Measurements from ENCODE around the gene BICRA.

Gene BICRA

DNA sequence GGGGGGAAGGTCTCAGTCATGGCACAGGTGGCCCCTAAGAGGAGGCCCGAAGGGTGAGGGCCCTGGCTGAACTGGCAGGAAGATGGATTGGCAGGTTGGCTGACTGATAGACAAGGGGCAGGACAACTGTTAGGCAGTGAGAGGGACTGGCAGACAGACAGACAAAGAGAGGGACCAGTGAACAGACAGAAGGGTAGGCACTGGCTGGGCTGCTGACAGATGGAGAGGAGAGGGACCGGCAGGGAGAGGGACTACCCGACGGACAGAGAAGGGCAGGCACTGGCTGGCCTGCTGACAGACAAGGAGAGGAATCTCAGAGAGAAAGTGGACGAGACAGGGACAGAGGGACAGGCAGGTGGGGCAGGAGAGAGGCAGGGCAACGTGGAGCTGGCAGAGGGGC, 72.5 kb downstream of the BICRA start:
- DNase-seq (ENCODE audit: low read depth) = no peak
- no peak overlapping the region for H3K4me3 ChIP-seq (ENCODE audit: low read length)
- TF ChIP-seq, protein P1, sequence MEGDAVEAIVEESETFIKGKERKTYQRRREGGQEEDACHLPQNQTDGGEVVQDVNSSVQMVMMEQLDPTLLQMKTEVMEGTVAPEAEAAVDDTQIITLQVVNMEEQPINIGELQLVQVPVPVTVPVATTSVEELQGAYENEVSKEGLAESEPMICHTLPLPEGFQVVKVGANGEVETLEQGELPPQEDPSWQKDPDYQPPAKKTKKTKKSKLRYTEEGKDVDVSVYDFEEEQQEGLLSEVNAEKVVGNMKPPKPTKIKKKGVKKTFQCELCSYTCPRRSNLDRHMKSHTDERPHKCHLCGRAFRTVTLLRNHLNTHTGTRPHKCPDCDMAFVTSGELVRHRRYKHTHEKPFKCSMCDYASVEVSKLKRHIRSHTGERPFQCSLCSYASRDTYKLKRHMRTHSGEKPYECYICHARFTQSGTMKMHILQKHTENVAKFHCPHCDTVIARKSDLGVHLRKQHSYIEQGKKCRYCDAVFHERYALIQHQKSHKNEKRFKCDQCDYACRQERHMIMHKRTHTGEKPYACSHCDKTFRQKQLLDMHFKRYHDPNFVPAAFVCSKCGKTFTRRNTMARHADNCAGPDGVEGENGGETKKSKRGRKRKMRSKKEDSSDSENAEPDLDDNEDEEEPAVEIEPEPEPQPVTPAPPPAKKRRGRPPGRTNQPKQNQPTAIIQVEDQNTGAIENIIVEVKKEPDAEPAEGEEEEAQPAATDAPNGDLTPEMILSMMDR (IDR thresholded peaks at IDR 0.05; ENCODE audit: insufficient read depth, low read depth, low read length, missing control alignments) = no peak

DNA sequence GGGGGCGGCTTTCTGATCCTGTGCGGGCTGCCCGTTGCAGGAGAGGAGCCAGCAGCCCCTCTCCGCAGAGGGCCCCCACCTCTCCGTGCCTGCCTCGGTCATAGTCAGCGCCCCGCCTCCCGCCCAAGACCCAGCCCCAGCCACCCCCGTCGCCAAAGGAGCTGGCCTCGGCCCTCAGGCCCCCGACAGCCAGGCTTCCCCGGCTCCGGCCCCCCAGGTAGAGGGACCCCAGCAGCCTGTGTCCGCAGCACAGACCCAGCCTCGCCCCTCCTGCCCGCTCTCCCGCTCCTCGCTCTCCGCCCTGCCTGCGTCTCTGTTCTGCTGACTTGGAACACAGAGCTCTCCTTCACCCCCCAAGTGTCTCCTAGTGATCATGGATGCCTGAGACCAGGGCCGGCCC, 73.0 kb downstream of the BICRA start:
- TF ChIP-seq, protein P1 (IDR thresholded peaks at IDR 0.05; ENCODE audit: insufficient read depth, low read depth, low read length, missing control alignments) = no peak
- no peak for DNase-seq (ENCODE audit: low read depth)
- H3K4me3 ChIP-seq (ENCODE audit: low read length) = no peak overlapping the region

DNA sequence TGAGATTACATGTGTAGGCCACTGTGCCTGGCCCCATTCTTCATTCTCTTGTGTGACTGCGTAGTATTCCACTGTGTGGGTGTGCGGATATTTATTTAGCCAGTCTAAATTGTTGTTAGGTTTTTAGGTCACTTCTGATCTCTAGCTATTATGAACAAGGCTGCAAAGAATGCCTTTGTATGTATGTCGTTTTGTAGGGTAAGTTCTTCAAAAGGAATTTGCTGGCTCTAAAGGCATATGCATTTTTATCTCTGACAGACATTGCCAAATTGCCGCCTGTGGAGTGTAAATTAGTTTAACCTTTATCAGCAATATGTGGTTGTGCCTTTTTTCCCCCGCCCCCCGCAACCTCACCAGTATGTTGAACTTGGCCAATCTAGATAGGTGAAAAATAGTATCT, 74.0 kb downstream of the BICRA start:
- DNase-seq (ENCODE audit: low read depth) = no peak
- no peak overlapping the region for H3K4me3 ChIP-seq (ENCODE audit: low read length)
- TF ChIP-seq, protein P1 (IDR thresholded peaks at IDR 0.05; ENCODE audit: insufficient read depth, low read depth, low read length, missing control alignments) = no peak

DNA sequence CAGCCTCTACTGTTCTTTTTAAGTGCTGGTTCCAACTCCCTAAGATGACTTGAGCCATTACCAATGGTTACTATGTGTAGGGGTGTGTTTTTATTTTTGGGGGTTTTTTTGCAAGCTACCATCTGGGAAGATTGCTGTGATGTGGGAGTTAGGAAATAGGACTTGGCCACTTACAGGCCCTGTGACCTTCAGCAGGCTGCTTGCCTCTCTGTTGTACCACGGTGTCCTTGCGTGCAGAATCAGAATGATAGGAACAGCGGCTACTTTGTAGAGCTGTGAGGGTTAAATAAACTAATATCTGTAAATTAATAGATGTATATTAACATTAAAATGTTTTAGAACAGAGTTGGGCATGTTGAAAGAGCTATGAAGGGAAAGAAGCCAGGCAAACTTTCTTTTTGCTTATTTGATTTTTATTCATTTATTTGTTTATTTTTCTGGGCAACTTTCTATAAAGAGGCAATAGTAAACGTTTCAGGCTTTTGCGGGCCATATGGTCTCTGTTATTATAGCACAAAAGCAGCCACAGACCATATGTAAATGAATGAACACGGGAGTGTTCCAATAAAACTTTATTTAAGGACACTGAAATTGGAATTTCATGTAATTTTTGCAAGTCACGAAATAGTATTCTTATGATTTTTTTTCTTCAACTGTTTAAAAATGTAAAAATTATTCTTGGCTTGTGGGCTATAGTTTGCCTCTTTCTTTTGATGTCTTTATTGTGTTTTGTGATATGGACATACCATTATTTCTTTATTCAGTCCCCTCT, 77.9 kb downstream of the BICRA start:
- TF ChIP-seq, protein P1 (IDR thresholded peaks at IDR 0.05; ENCODE audit: insufficient read depth, low read depth, low read length, missing control alignments) = no peak
- no peak for DNase-seq (ENCODE audit: low read depth)
- H3K4me3 ChIP-seq (ENCODE audit: low read length) = no peak overlapping the region

DNA sequence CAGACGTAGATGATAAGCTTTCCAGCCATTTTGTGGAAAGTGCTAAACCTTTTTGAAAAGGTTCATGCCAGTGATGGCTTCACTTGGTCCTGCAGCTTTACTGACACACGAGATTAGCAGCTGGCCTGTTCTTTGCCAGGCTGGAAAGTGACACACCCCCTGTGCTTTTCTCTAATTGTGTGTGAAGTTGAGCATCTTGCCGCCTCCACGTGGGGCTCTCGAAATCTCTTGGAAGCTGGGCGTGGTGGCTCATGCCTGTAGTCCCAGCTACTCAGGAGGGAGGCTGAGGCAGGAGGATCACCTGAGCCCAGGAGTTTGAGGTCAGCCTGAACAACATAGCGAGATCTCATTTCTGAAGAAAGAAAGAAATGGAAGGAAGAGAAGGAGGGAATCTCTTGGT, 79.0 kb downstream of the BICRA start:
- no peak overlapping the region for H3K4me3 ChIP-seq (ENCODE audit: low read length)
- no peak for DNase-seq (ENCODE audit: low read depth)
- TF ChIP-seq, protein P1 (IDR thresholded peaks at IDR 0.05; ENCODE audit: insufficient read depth, low read depth, low read length, missing control alignments) = no peak

DNA sequence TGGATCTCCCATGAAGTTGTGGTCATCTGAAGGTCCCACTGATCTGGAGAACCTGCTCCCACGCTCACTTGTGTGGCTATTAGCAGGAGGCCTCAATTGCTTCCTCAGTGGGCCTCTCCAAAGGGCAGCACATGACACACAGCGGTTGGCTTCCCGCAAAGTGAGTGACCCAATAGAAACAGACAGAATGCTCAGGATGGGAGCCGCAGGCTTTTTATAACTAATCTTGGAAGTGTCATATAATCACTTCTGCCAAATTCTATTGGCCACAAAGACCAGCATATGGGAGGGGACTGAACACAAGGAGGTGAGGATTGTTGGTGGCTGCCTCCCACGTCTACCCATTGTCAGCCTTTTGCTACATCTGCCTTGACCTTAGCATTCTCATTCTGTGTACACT, 82.2 kb downstream of the BICRA start:
- DNase-seq (ENCODE audit: low read depth) = no peak
- TF ChIP-seq, protein P1 (IDR thresholded peaks at IDR 0.05; ENCODE audit: insufficient read depth, low read depth, low read length, missing control alignments) = no peak
- no peak overlapping the region for H3K4me3 ChIP-seq (ENCODE audit: low read length)

DNA sequence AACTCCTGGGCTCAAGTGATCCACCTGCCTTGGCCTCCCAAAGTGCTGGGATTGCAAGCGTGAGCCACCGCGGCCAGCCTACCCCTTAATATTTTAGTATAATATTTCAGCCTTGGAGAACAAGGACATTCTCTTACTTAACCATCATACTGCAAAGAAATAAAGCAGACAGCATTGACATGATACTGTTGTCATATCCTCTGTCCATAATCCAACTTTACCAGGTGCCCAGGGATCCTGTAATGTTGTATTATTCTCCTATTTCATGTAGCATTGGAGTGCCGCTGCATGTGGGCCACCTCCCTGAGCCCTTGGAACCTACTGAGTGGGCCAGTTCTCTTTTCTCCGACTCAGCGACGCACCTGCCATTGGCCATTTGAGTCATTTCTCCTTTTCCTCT, 82.8 kb downstream of the BICRA start:
- H3K4me3 ChIP-seq (ENCODE audit: low read length) = no peak overlapping the region
- TF ChIP-seq, protein P1 (IDR thresholded peaks at IDR 0.05; ENCODE audit: insufficient read depth, low read depth, low read length, missing control alignments) = no peak
- DNase-seq (ENCODE audit: low read depth) = no peak
